ENCODE measurements around the gene DPP9. TPM values are rescaled to one million over a fixed set of nuclear protein-coding genes. Genes with fewer than 3 reads are reported as not detected.

Gene DPP9
- total and polyA plus RNA-seq, 2 of the 8 experiments (the other 6 are each of a cell fraction or from before 2014, with no cell fraction given), result 11.6 to 40.7 TPM

GRCh38 chr19:4638828-4639530, 84.7 kb downstream of the DPP9 start, which contains the start of gene TNFAIP8L1:
Gene TNFAIP8L1, plus strand, starts transcription at chr19:4639516. Its CDS starts 12,354 bp downstream, at chr19:4651870.
- Histone ChIP-seq H3K4me3 (ENCODE audit: extremely low read depth in 1 of 4, insufficient read depth in 2 of 4, low read depth in 3 of 4, low read length in 4 of 4) (peak within 1 kb of the TSS; percentile 45 to 69 (median 58)), H2BK12ac (ENCODE audit: low read depth, low read length) (peak within 1 kb of the TSS; percentile 50; the same call in 1 of the 2 replicates), H2AK5ac (ENCODE audit: low read depth, low read length) (0 out of 2 replicates have a peak within 1 kb of the TSS, but pooled peaks have one; percentile 6), H4K5ac (ENCODE audit: insufficient read length, low read depth, low read length) (no peak within 1 kb of the TSS), H3K14ac (ENCODE audit: insufficient read length) (no peak within 1 kb of the TSS), H3K18ac (ENCODE audit: extremely low read depth, low read length) (no peak within 1 kb of the TSS; the same call in 1 of the 2 replicates), H4K91ac (replicated peaks; ENCODE audit: insufficient read length, low read length) (peak within 1 kb of the TSS; percentile 6), H3K79me2 (ENCODE audit: control insufficient read depth in 1 of 2, insufficient read depth in 2 of 2, low read length in 2 of 2) (no peaks in the 10 kb centered on the region), H2BK5ac (ENCODE audit: low read depth, low read length) (peak within 1 kb of the TSS; percentile 73; the same call in 1 of the 2 replicates), H2BK20ac (ENCODE audit: low read length) (no peak within 1 kb of the TSS), H3K4me1 (replicated peaks in 1 of 4; ENCODE audit: control insufficient read depth in 3 of 4, insufficient read depth in 4 of 4, low read length in 3 of 4) (peaks cover 0 to 10% (median 6%) of the 10 kb centered on the region in 4 experiments; a peak in 3 of 7 replicates), H4K8ac (ENCODE audit: extremely low read depth, insufficient read depth, low read length) (peak within 1 kb of the TSS; percentile 91; the same call in 1 of the 2 replicates), H3K4me2 (ENCODE audit: insufficient read depth in 1 of 2, low read depth in 2 of 2, low read length in 2 of 2) (peak within 1 kb of the TSS; percentile 72 to 75), H2BK15ac (ENCODE audit: low read length) (0 out of 2 replicates have a peak within 1 kb of the TSS, but pooled peaks have one; percentile 81), H3K9ac (replicated peaks in 1 of 4; ENCODE audit: extremely low read depth in 1 of 4, low read depth in 3 of 4, low read length in 3 of 4) (peak within 1 kb of the TSS in 2 of 4 experiments; percentile 54 to 65; a peak in 4 of 7 replicates), H3K79me1 (ENCODE audit: low read depth, low read length) (peaks cover 6% of the 10 kb centered on the region; the same call in 1 of the 2 replicates), H3K27me3 (replicated peaks in 1 of 4; ENCODE audit: control insufficient read depth in 3 of 4, extremely low read depth in 1 of 4, insufficient read depth in 3 of 4, low read length in 3 of 4) (peaks cover 0 to 13% (median 10%) of the 10 kb centered on the region in 4 experiments; a peak in 5 of 7 replicates), H2AFZ (ENCODE audit: low read length) (peak within 1 kb of the TSS; percentile 97), H3K36me3 (ENCODE audit: control insufficient read depth in 2 of 4, insufficient read depth in 4 of 4, low read length in 3 of 4) (no peaks in the 10 kb centered on the region), H3K27ac (ENCODE audit: low read depth, low read length) (peak within 1 kb of the TSS; percentile 35; the same call in 1 of the 2 replicates), H3K56ac (replicated peaks; ENCODE audit: insufficient read length, low read depth, low read length) (no peak within 1 kb of the TSS), H3K9me3 (ENCODE audit: insufficient read depth in 2 of 2, low read depth in 1 of 2, low read length in 1 of 2) (no peaks in the 10 kb centered on the region), H4K20me1 (replicated peaks in 1 of 2; ENCODE audit: control insufficient read depth in 1 of 2, insufficient read depth in 2 of 2, low read length in 2 of 2) (peaks cover 0 to 3% of the 10 kb centered on the region in 2 experiments), H3K4ac (replicated peaks; ENCODE audit: insufficient read length, low read depth, low read length) (no peak within 1 kb of the TSS), H2BK120ac (replicated peaks; ENCODE audit: low read depth, low read length) (no peak within 1 kb of the TSS), H3K23ac (ENCODE audit: insufficient read length) (no peak within 1 kb of the TSS), H3K23me2 (ENCODE audit: low read depth, low read length) (peaks cover 11% of the 10 kb centered on the region; the same call in 1 of the 2 replicates)
- POLR2A ChIA-PET (ENCODE audit: partially characterized antibody), result interaction anchor here (1.0 kb wide), 1 partner anchor 9 kb away, joined by 3 read pairs; no protein-coding TSS in a partner anchor
- FAIRE-seq, result no peak
- 16% methylated on average over 19 of the region's 49 CpGs; no CpG with 5 or more reads in 1 of the 2 experiments for WGBS, 2 experiments (ENCODE audit: extremely low coverage in 1 of 2, insufficient coverage in 1 of 2, insufficient read length in 1 of 2, insufficient replicate concordance in 2 of 2, low coverage in 1 of 2, low lambda C conversion rate in 2 of 2, missing lambda C conversion rate in 1 of 2)
- CTCF ChIA-PET (ENCODE audit: partially characterized antibody), result interaction anchor here (1.4 to 3.4 kb wide), 7 partner anchors 14 to 114 kb away, joined by 3 to 92 read pairs (median 4); partner anchors contain the start of gene PLIN5
- DNase-seq (ENCODE audit: low read depth in 1 of 2, low spot score in 2 of 2), result peak; percentile 81 to 99
- TF ChIP-seq POU5F1 (IDR thresholded peaks at IDR 0.05; ENCODE audit: low read depth, low read length) (0 out of 2 replicates have a peak, but pooled peaks have one; percentile 16), TAF1 (IDR thresholded peaks at IDR 0.05; ENCODE audit: low read depth, low read length) (peak; percentile 37; the same call in 1 of the 2 replicates), KDM4A (IDR thresholded peaks at IDR 0.05; ENCODE audit: low read depth, low read length, severe bottlenecking) (no peak), SIN3A (conservative IDR thresholded peaks at IDR 0.05 in 1 of 2, IDR thresholded peaks at IDR 0.05 in 1 of 2; ENCODE audit: low read depth in 1 of 2, low read length in 2 of 2) (0 out of 4 replicates have a peak, but pooled peaks of 1 of the 2 experiments have one; percentile 40), HDAC2 (IDR thresholded peaks at IDR 0.05; ENCODE audit: borderline replicate concordance in 1 of 2, low read depth in 2 of 2, low read length in 2 of 2) (peak in 1 of 2 experiments; percentile 64; a peak in 1 of 4 replicates), SRF (IDR thresholded peaks at IDR 0.05; ENCODE audit: low read depth, low read length) (no peak), EGR1 (IDR thresholded peaks at IDR 0.05; ENCODE audit: borderline replicate concordance, low read depth, low read length) (peak; percentile 91), SP1 (IDR thresholded peaks at IDR 0.05; ENCODE audit: low read depth, low read length) (peak; percentile 76; the same call in 1 of the 2 replicates), YY1 (IDR thresholded peaks at IDR 0.05; ENCODE audit: low read depth, low read length) (peak; percentile 75), FOSL1 (IDR thresholded peaks at IDR 0.05; ENCODE audit: insufficient read depth, low read depth, low read length) (no peak)
